Hepatocyte (in vitro differentiated cells): ENCODE data around the gene KCP. TPM values are rescaled to one million over a fixed set of nuclear protein-coding genes. Genes with fewer than 3 reads are reported as not detected.
A peak's percentile ranks its signal among the peaks of the same experiment; 100 is the strongest.

ENCODE experiments used
- DNase-seq: peaks from one replicate; pipeline ENCODE4 v3.0.0-alpha.2; 2016; ENCODE audit warnings: low spot score
- H2AFZ ChIP-seq: fragments of 200-600 bp; sonication (generic); 2 replicates; pipeline ENCODE4 v1.6.0; 2016; ENCODE audit warnings: antibody characterized with exemption, mild to moderate bottlenecking
- H3K27ac ChIP-seq: fragments of 200-600 bp; sonication (generic); 2 replicates; pipeline ENCODE4 v1.5.1; 2016; ENCODE audit warnings: mild to moderate bottlenecking
- H3K27me3 ChIP-seq: fragments of 200-600 bp; sonication (generic); 2 replicates; pipeline ENCODE4 v1.6.1; 2016
- H3K36me3 ChIP-seq: fragments of 200-600 bp; sonication (generic); replicated peaks from 2 replicates; pipeline ENCODE4 v1.5.1; 2016; ENCODE audit warnings: low read depth; ENCODE audit not compliant: insufficient read depth
- H3K4me1 ChIP-seq: fragments of 200-600 bp; sonication (generic); 2 replicates; pipeline ENCODE4 v1.5.1; 2016; ENCODE audit warnings: mild to moderate bottlenecking, moderate library complexity; ENCODE audit not compliant: insufficient read depth
- H3K4me2 ChIP-seq: fragments of 200-600 bp; sonication (generic); 2 replicates; pipeline ENCODE4 v1.6.0; 2016
- H3K4me3 ChIP-seq: fragments of 200-600 bp; sonication (generic); 2 replicates; pipeline ENCODE4 v1.5.1; 2016; ENCODE audit warnings: mild to moderate bottlenecking
- H3K79me2 ChIP-seq: fragments of 200-600 bp; sonication (generic); 2 replicates; pipeline ENCODE4 v1.6.0; 2017; ENCODE audit warnings: mild to moderate bottlenecking
- H3K9me2 ChIP-seq: fragments of 200-600 bp; sonication (generic); replicated peaks from 2 replicates; pipeline ENCODE4 v1.6.0; 2017; ENCODE audit warnings: mild to moderate bottlenecking; ENCODE audit not compliant: insufficient read depth
- H3K9me3 ChIP-seq: fragments of 200-600 bp; sonication (generic); 2 replicates; pipeline ENCODE4 v1.5.1; 2016; ENCODE audit warnings: low read depth, mild to moderate bottlenecking
- H4K20me1 ChIP-seq: fragments of 200-600 bp; sonication (generic); 2 replicates; pipeline ENCODE4 v1.6.0; 2016; ENCODE audit warnings: mild to moderate bottlenecking; ENCODE audit not compliant: insufficient read depth, poor library complexity, severe bottlenecking
- CTCF ChIP-seq: fragments of 200-600 bp; sonication (generic); IDR thresholded peaks from 2 replicates; pipeline ENCODE4 v1.5.1; 2016; ENCODE audit warnings: antibody characterized with exemption, mild to moderate bottlenecking; ENCODE audit not compliant: poor library complexity
- EZH2 ChIP-seq: fragments of 200-600 bp; sonication (generic); IDR thresholded peaks from 2 replicates; pipeline ENCODE4 v1.6.1; 2016; ENCODE audit warnings: antibody characterized with exemption, mild to moderate bottlenecking, borderline replicate concordance
- EZH2phosphoT487 ChIP-seq: fragments of 200-600 bp; sonication (generic); IDR thresholded peaks from one replicate; pipeline ENCODE4 v1.6.1; 2018; ENCODE audit warnings: antibody characterized with exemption, mild to moderate bottlenecking, low read depth, moderate library complexity; ENCODE audit not compliant: unreplicated experiment, severe bottlenecking
- WGBS: methylation state at CpG from one replicate; pipeline ENCODE4 v1.1.6; 2016; ENCODE audit warnings: low lambda C conversion rate; ENCODE audit errors: missing lambda C conversion rate; 5-methylcytosine and 5-hydroxymethylcytosine counted together
- polyA plus RNA-seq: library from polyadenylated mRNA; unstranded; fragments of >200 nt; fragmentation: Nextera tagmentation; extraction: Ambion mirVana; gene quantifications from 2 replicates; pipeline ENCODE4 v1.2.1, GENCODE V29; 2016
- total RNA-seq: library from RNA; depleted of rRNA; stranded (reverse); fragments of >200 nt; gene quantifications from 2 replicates; pipeline ENCODE4 v1.2.3, GENCODE V29; 2014

KCP gene
- total and polyA plus RNA-seq, 2 experiments from 2014 or later, result 0.40 to 2.4 TPM

- H4K20me1 ChIP-seq, result no peaks in the 10 kb centered on the region
- H3K9me3 ChIP-seq, result no peaks in the 10 kb centered on the region
- TF ChIP-seq EZH2 (no peak), CTCF (peak; percentile 58)
- no peak overlapping the region for H3K27ac ChIP-seq
- H3K27me3 ChIP-seq, result peaks cover 10% of the 10 kb centered on the region
- H3K36me3 ChIP-seq, result no peaks in the 10 kb centered on the region
- no peaks in the 10 kb centered on the region for H3K79me2 ChIP-seq
- H3K9me2 ChIP-seq, result no peaks in the 10 kb centered on the region
- no peak overlapping the region for H3K4me2 ChIP-seq
- peak; percentile 68 for DNase-seq
- H2AFZ ChIP-seq, result no peak overlapping the region
- H3K4me1 ChIP-seq, result no peaks in the 10 kb centered on the region
- no peak overlapping the region for H3K4me3 ChIP-seq
- 55% methylated on average over 8 of the region's 8 CpGs for whole genome bisulfite sequencing
Observed at GRCh38 chr7:128904381-128905197, 5.9 kb downstream of the KCP start.

GRCh38 chr7:128903621-128904361 is 6.7 kb downstream of the KCP start:
- Histone ChIP-seq H3K9me3 (no peaks in the 10 kb centered on the region), H3K79me2 (no peaks in the 10 kb centered on the region), H3K27me3 (peaks cover 6% of the 10 kb centered on the region), H3K9me2 (no peaks in the 10 kb centered on the region), H3K27ac (no peak overlapping the region), H2AFZ (no peak overlapping the region), H3K4me2 (no peak overlapping the region), H4K20me1 (no peaks in the 10 kb centered on the region), H3K4me3 (no peak overlapping the region), H3K36me3 (no peaks in the 10 kb centered on the region), H3K4me1 (no peaks in the 10 kb centered on the region)
- TF ChIP-seq EZH2phosphoT487 (no peak), CTCF (no peak), EZH2 (no peak)
- WGBS, result 86% methylated on average over 6 of the region's 14 CpGs
- DNase-seq, result no peak

GRCh38 chr7:128902761-128903585 is 7.5 kb downstream of the KCP start:
- 80% methylated on average over 12 of the region's 12 CpGs for WGBS

More at GRCh38 chr7:128902761-128903585, 7.5 kb downstream of the KCP start:
- H3K27ac ChIP-seq, result no peak overlapping the region
- H3K4me2 ChIP-seq, result no peak overlapping the region
- no peaks in the 10 kb centered on the region for H3K79me2 ChIP-seq
- no peaks in the 10 kb centered on the region for H3K27me3 ChIP-seq
- no peaks in the 10 kb centered on the region for H3K9me2 ChIP-seq
- H4K20me1 ChIP-seq, result no peaks in the 10 kb centered on the region
- H2AFZ ChIP-seq, result no peak overlapping the region
- no peaks in the 10 kb centered on the region for H3K9me3 ChIP-seq
- H3K36me3 ChIP-seq, result no peaks in the 10 kb centered on the region
- H3K4me1 ChIP-seq, result no peaks in the 10 kb centered on the region
- H3K4me3 ChIP-seq, result no peak overlapping the region
- TF ChIP-seq CTCF, result no peak
- no peak for DNase-seq
